PC-9 (cell line): ENCODE measurements around the gene SP5. TPM values are rescaled to one million over a fixed set of nuclear protein-coding genes. Genes with fewer than 3 reads are reported as not detected.
A peak's percentile ranks its signal among the peaks of the same experiment; 100 is the strongest.

Experiments used
- BruUV-seq: library from RNA; stranded (reverse); fragments of 400-500 nt; replicated peaks from 2 replicates; lab custom pipeline; 2021; lab: Mats Ljungman, UMichigan
- CTCF ChIA-PET: fragments of 300-600 bp; sonication (Branson Sonifier 250); formaldehyde crosslinking; loops from one replicate; lab custom pipeline; 2022; ENCODE audit warnings: antibody characterized with exemption; lab: Charles Lee
- POLR2A ChIA-PET: fragments of 300-600 bp; sonication (Branson Sonifier 250); formaldehyde crosslinking; loops from one replicate; lab custom pipeline; 2022; ENCODE audit warnings: antibody characterized with exemption; ENCODE audit not compliant: unreplicated experiment; lab: Charles Lee
- DNase-seq, 2 experiments: peaks; one replicate each; pipeline versions ENCODE4 v3.0.0 to v3.0.0-alpha.2; 2015 to 2022; ENCODE audit warnings: mixed read lengths in 1 of 2
- H2AFZ ChIP-seq: fragments of 200-600 bp; sonication (generic); 2 replicates; pipeline ENCODE4 v1.8.1; 2017; ENCODE audit warnings: antibody characterized with exemption
- H3F3A ChIP-seq: fragments of 200-600 bp; sonication (generic); 2 replicates; pipeline ENCODE4 v1.8.1; 2017; ENCODE audit warnings: antibody characterized with exemption, mild to moderate bottlenecking, low read depth; ENCODE audit not compliant: insufficient read depth
- H3K27ac ChIP-seq: fragments of 200-600 bp; sonication (generic); 2 replicates; pipeline ENCODE4 v1.6.1; 2016; ENCODE audit warnings: mixed run types
- H3K27me3 ChIP-seq: fragments of 200-600 bp; sonication (generic); 2 replicates; pipeline ENCODE4 v1.6.1; 2016; ENCODE audit warnings: low read depth, mixed run types; ENCODE audit not compliant: insufficient read depth
- H3K36me3 ChIP-seq: fragments of 200-600 bp; sonication (generic); 2 replicates; pipeline ENCODE4 v1.6.1; 2016; ENCODE audit warnings: low read depth, mixed run types
- H3K4me1 ChIP-seq: fragments of 200-600 bp; sonication (generic); replicated peaks from 2 replicates; pipeline ENCODE4 v1.6.1; 2016; ENCODE audit warnings: mixed run types; ENCODE audit not compliant: insufficient read depth
- H3K4me2 ChIP-seq: fragments of 200-600 bp; sonication (generic); 2 replicates; pipeline ENCODE4 v1.6.1; 2017; ENCODE audit warnings: mixed run types
- H3K4me3 ChIP-seq: fragments of 200-600 bp; sonication (generic); 2 replicates; pipeline ENCODE4 v1.6.1; 2016; ENCODE audit warnings: mixed run types
- H3K79me2 ChIP-seq: fragments of 200-600 bp; sonication (generic); 2 replicates; pipeline ENCODE4 v1.6.1; 2017; ENCODE audit warnings: low read depth, mixed run types
- H3K9me2 ChIP-seq: fragments of 200-600 bp; sonication (generic); 2 replicates; pipeline ENCODE4 v1.8.1; 2017; ENCODE audit warnings: mild to moderate bottlenecking; ENCODE audit not compliant: insufficient read depth
- H3K9me3 ChIP-seq: fragments of 200-600 bp; sonication (generic); 2 replicates; pipeline ENCODE4 v1.8.1; 2016; ENCODE audit warnings: low read depth; ENCODE audit not compliant: insufficient read depth
- H4K20me1 ChIP-seq: fragments of 200-600 bp; sonication (generic); 2 replicates; pipeline ENCODE4 v1.8.1; 2017; ENCODE audit not compliant: insufficient read depth
- EZH2 ChIP-seq: fragments of 200-600 bp; sonication (generic); IDR thresholded peaks from 2 replicates; pipeline ENCODE4 v1.8.0; 2017; ENCODE audit warnings: antibody characterized with exemption, low read depth
- intact Hi-C: fragments of 100-400 bp; cut with micrococcal nuclease; formaldehyde crosslinking; loops from one replicate; pipeline ENCODE4 v1.10.0; 2022; ENCODE audit not compliant: unreplicated experiment
- total RNA-seq: library from RNA; stranded (reverse); gene quantifications from 2 replicates; pipeline ENCODE4 v1.2.3, GENCODE V29; 2021
- TF ChIP-seq, protein P1 (sequence below): fragments of 200-600 bp; sonication (generic); conservative IDR thresholded peaks from 2 replicates; pipeline ENCODE4 v1.6.1; 2017; ENCODE audit warnings: mixed run types, antibody characterized with exemption, mild to moderate bottlenecking, moderate library complexity

SP5 gene
- total RNA-seq, 1 experiment from 2014 or later, result 1.9 TPM

DNA sequence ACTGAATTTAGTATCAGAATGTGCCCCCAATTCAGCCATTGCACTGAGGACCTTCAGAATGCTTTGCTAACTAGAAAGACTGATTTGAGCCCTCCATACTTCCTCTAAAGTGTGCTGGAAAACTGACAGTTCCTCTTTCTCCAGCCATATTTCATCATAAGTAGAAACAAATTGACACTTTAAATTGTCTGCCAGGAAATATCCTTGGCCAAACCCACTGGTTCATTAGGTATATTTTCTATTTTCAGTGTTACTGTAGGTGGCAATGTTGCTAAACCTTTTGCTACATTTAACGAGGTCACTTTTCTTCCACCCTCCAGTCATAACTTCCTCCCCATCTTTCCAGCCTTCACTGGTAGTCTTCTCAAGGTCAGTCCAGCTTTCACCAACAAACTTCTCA, 21.5 kb downstream of the SP5 start:
- no peaks in the 10 kb centered on the region for H3K36me3 ChIP-seq
- H3K79me2 ChIP-seq, result no peaks in the 10 kb centered on the region
- H3K4me1 ChIP-seq, result peaks cover 20% of the 10 kb centered on the region
- H3K27ac ChIP-seq, result no peak overlapping the region
- no peak overlapping the region for H3K4me3 ChIP-seq
- ChIA-PET POLR2A (no interaction called here), CTCF (no interaction called here)
- H3K27me3 ChIP-seq, result no peaks in the 10 kb centered on the region
- BruUV-seq, result no TSS peak
- intact Hi-C loops, result loop anchor here (10.0 kb wide), 1 partner anchor 292 kb away; no protein-coding TSS in a partner anchor
- H3K9me3 ChIP-seq, result peaks cover 6% of the 10 kb centered on the region; the same call in 1 of the 2 replicates
- DNase-seq, result no peak
- no peak overlapping the region for H2AFZ ChIP-seq
- no peaks in the 10 kb centered on the region for H4K20me1 ChIP-seq
- peaks cover 14% of the 10 kb centered on the region for H3F3A ChIP-seq
- H3K9me2 ChIP-seq, result no peaks in the 10 kb centered on the region
- H3K4me2 ChIP-seq, result no peak overlapping the region
- TF ChIP-seq, protein P1, sequence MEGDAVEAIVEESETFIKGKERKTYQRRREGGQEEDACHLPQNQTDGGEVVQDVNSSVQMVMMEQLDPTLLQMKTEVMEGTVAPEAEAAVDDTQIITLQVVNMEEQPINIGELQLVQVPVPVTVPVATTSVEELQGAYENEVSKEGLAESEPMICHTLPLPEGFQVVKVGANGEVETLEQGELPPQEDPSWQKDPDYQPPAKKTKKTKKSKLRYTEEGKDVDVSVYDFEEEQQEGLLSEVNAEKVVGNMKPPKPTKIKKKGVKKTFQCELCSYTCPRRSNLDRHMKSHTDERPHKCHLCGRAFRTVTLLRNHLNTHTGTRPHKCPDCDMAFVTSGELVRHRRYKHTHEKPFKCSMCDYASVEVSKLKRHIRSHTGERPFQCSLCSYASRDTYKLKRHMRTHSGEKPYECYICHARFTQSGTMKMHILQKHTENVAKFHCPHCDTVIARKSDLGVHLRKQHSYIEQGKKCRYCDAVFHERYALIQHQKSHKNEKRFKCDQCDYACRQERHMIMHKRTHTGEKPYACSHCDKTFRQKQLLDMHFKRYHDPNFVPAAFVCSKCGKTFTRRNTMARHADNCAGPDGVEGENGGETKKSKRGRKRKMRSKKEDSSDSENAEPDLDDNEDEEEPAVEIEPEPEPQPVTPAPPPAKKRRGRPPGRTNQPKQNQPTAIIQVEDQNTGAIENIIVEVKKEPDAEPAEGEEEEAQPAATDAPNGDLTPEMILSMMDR, result no peak
- no peak for TF ChIP-seq EZH2

DNA sequence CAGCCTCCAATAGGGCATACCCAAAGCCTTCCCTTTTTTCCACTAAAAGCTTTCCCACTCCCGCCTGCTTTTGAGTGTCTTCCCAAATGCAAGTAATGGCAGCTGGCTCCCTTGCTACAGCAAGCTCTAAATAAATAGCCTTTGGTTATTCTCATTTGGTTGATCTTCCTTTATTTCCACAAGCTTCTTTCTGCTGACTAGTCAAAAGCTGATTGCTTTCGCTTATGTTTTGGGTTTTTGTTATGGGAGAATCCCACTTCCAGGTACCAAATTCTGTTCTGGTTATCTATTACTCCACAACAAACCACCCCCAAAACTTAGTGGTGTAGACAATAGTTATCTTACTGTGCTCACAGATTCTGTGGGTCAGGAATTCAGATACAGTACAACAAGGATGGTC, 22.3 kb downstream of the SP5 start:
- no TSS peak for BruUV-seq
- Histone ChIP-seq H3K79me2 (no peaks in the 10 kb centered on the region), H3K27me3 (no peaks in the 10 kb centered on the region), H4K20me1 (no peaks in the 10 kb centered on the region), H3K9me2 (no peaks in the 10 kb centered on the region), H2AFZ (no peak overlapping the region), H3K4me3 (no peak overlapping the region), H3K9me3 (peaks cover 6% of the 10 kb centered on the region; the same call in 1 of the 2 replicates), H3K4me2 (no peak overlapping the region), H3K27ac (no peak overlapping the region), H3K36me3 (no peaks in the 10 kb centered on the region), H3K4me1 (peaks cover 20% of the 10 kb centered on the region), H3F3A (peaks cover 14% of the 10 kb centered on the region)
- POLR2A ChIA-PET, result no interaction called here
- CTCF ChIA-PET, result no interaction called here
- TF ChIP-seq, protein P1, result no peak
- no peak for TF ChIP-seq EZH2
- intact Hi-C loops, result loop anchor here (10.0 kb wide), 1 partner anchor 293 kb away; no protein-coding TSS in a partner anchor
- no peak for DNase-seq

DNA sequence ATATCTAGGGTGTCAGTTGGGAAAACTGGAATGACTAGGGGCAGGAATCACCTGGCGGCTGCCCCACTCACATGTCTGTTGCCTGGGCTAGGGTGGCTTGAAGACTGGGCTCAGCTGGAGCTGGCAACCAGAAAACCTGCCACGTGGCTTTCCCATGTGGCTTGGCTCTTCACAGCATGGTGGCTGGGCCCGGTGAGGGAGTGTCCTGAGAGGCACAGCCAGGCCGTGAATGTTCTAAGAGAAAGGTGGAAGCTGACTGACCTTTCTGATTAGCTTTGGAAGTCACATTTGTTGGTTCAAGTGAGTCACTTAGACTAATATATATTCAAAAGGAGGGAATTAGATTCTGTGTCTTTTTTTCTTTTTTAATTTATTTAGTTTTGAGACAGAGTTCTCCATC, 22.7 kb downstream of the SP5 start:
- H3K27ac ChIP-seq, result peak overlapping the region; percentile 88; the same call in 1 of the 2 replicates
- H3F3A ChIP-seq, result peaks cover 14% of the 10 kb centered on the region
- no peak overlapping the region for H2AFZ ChIP-seq
- H4K20me1 ChIP-seq, result no peaks in the 10 kb centered on the region
- POLR2A ChIA-PET, result interaction anchor here (0.7 kb wide), 1 partner anchor 21 kb away, joined by 3 read pairs; no protein-coding TSS in a partner anchor
- DNase-seq, result no peak
- H3K9me2 ChIP-seq, result no peaks in the 10 kb centered on the region
- no peaks in the 10 kb centered on the region for H3K27me3 ChIP-seq
- TF ChIP-seq, protein P1, result no peak
- no peak for TF ChIP-seq EZH2
- intact Hi-C loops, result loop anchor here (10.0 kb wide), 1 partner anchor 293 kb away; no protein-coding TSS in a partner anchor
- no peaks in the 10 kb centered on the region for H3K36me3 ChIP-seq
- no TSS peak for BruUV-seq
- peaks cover 20% of the 10 kb centered on the region for H3K4me1 ChIP-seq
- no peaks in the 10 kb centered on the region for H3K79me2 ChIP-seq
- H3K4me2 ChIP-seq, result no peak overlapping the region
- no peak overlapping the region for H3K4me3 ChIP-seq
- peaks cover 6% of the 10 kb centered on the region; the same call in 1 of the 2 replicates for H3K9me3 ChIP-seq
- CTCF ChIA-PET, result no interaction called here
